Measurements from ENCODE around the gene CKS1B. TPM values are rescaled to one million over a fixed set of nuclear protein-coding genes. Genes with fewer than 3 reads are reported as not detected.

CKS1B gene
- total RNA-seq, 1 experiment from 2014 or later = 258 TPM

DNA sequence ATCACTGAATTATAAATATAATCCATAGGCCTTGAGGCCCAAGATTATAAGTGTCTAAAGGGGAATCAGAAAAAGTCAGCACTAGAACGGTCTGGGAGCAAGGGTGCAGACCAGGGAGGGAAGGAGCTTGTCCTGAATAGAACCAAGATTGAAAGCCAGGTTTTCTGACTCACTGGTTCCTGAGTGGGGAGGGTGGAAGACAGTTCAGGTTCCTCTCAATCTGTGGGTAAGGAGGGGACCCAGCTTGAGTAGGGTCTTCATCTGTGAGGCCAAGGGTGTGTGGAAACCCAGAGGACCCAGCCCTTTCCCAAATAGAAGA lies 19.7 kb downstream of the CKS1B start:
- ChIA-PET CTCF (interaction anchor here (0.8 to 10.3 kb wide), 15 partner anchors 12 to 173 kb away, joined by 3 to 176 read pairs (median 8); partner anchors contain the start of genes ADAM15, FLAD1, PBXIP1 and PMVK), POLR2A (interaction anchor here (0.7 to 13.0 kb wide), 7 partner anchors 11 to 86 kb away, joined by 3 to 176 read pairs (median 4); partner anchors contain the start of genes CKS1B, FLAD1, PYGO2 and SHC1)
- DNase-seq (ENCODE audit: low spot score) (no peak), ATAC-seq (no peak)
- H3K27me3 Mint-ChIP-seq (ENCODE audit: low read depth) = no peaks in the 10 kb centered on the region; the same call in 1 of the 2 replicates
- peaks cover 20% of the 10 kb centered on the region for H3K4me1 Mint-ChIP-seq
- no peaks in the 10 kb centered on the region for H3K9me3 Mint-ChIP-seq
- no peak overlapping the region for H3K27ac Mint-ChIP-seq
- H3K36me3 Mint-ChIP-seq = peaks cover 8% of the 10 kb centered on the region
- no peak overlapping the region for H3K4me3 Mint-ChIP-seq
- TF ChIP-seq, protein P1, sequence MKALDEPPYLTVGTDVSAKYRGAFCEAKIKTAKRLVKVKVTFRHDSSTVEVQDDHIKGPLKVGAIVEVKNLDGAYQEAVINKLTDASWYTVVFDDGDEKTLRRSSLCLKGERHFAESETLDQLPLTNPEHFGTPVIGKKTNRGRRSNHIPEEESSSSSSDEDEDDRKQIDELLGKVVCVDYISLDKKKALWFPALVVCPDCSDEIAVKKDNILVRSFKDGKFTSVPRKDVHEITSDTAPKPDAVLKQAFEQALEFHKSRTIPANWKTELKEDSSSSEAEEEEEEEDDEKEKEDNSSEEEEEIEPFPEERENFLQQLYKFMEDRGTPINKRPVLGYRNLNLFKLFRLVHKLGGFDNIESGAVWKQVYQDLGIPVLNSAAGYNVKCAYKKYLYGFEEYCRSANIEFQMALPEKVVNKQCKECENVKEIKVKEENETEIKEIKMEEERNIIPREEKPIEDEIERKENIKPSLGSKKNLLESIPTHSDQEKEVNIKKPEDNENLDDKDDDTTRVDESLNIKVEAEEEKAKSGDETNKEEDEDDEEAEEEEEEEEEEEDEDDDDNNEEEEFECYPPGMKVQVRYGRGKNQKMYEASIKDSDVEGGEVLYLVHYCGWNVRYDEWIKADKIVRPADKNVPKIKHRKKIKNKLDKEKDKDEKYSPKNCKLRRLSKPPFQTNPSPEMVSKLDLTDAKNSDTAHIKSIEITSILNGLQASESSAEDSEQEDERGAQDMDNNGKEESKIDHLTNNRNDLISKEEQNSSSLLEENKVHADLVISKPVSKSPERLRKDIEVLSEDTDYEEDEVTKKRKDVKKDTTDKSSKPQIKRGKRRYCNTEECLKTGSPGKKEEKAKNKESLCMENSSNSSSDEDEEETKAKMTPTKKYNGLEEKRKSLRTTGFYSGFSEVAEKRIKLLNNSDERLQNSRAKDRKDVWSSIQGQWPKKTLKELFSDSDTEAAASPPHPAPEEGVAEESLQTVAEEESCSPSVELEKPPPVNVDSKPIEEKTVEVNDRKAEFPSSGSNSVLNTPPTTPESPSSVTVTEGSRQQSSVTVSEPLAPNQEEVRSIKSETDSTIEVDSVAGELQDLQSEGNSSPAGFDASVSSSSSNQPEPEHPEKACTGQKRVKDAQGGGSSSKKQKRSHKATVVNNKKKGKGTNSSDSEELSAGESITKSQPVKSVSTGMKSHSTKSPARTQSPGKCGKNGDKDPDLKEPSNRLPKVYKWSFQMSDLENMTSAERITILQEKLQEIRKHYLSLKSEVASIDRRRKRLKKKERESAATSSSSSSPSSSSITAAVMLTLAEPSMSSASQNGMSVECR (CRISPR knock-in tag; IDR thresholded peaks at IDR 0.05; ENCODE audit: borderline replicate concordance) = no peak
- no peak for TF ChIP-seq RORB (CRISPR knock-in tag; IDR thresholded peaks at IDR 0.05)
- TF ChIP-seq, protein P2, sequence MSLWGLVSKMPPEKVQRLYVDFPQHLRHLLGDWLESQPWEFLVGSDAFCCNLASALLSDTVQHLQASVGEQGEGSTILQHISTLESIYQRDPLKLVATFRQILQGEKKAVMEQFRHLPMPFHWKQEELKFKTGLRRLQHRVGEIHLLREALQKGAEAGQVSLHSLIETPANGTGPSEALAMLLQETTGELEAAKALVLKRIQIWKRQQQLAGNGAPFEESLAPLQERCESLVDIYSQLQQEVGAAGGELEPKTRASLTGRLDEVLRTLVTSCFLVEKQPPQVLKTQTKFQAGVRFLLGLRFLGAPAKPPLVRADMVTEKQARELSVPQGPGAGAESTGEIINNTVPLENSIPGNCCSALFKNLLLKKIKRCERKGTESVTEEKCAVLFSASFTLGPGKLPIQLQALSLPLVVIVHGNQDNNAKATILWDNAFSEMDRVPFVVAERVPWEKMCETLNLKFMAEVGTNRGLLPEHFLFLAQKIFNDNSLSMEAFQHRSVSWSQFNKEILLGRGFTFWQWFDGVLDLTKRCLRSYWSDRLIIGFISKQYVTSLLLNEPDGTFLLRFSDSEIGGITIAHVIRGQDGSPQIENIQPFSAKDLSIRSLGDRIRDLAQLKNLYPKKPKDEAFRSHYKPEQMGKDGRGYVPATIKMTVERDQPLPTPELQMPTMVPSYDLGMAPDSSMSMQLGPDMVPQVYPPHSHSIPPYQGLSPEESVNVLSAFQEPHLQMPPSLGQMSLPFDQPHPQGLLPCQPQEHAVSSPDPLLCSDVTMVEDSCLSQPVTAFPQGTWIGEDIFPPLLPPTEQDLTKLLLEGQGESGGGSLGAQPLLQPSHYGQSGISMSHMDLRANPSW (CRISPR knock-in tag; conservative IDR thresholded peaks at IDR 0.05; ENCODE audit: low read depth) = no peak
- TF ChIP-seq ZNF416 (CRISPR knock-in tag; IDR thresholded peaks at IDR 0.05) = no peak
- TF ChIP-seq, protein P3, sequence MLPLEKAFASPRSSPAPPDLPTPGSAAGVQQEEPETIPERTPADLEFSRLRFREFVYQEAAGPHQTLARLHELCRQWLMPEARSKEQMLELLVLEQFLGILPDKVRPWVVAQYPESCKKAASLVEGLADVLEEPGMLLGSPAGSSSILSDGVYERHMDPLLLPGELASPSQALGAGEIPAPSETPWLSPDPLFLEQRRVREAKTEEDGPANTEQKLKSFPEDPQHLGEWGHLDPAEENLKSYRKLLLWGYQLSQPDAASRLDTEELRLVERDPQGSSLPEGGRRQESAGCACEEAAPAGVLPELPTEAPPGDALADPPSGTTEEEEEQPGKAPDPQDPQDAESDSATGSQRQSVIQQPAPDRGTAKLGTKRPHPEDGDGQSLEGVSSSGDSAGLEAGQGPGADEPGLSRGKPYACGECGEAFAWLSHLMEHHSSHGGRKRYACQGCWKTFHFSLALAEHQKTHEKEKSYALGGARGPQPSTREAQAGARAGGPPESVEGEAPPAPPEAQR (CRISPR knock-in tag; IDR thresholded peaks at IDR 0.05) = no peak
- no peak for TF ChIP-seq EMX1 (CRISPR knock-in tag; IDR thresholded peaks at IDR 0.05)
- TF ChIP-seq, protein P4, sequence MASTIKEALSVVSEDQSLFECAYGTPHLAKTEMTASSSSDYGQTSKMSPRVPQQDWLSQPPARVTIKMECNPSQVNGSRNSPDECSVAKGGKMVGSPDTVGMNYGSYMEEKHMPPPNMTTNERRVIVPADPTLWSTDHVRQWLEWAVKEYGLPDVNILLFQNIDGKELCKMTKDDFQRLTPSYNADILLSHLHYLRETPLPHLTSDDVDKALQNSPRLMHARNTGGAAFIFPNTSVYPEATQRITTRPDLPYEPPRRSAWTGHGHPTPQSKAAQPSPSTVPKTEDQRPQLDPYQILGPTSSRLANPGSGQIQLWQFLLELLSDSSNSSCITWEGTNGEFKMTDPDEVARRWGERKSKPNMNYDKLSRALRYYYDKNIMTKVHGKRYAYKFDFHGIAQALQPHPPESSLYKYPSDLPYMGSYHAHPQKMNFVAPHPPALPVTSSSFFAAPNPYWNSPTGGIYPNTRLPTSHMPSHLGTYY (CRISPR knock-in tag; IDR thresholded peaks at IDR 0.05) = no peak
- no peak for TF ChIP-seq GRHL2 (CRISPR knock-in tag; IDR thresholded peaks at IDR 0.05; ENCODE audit: insufficient replicate concordance, severe bottlenecking)
- TF ChIP-seq, protein P5, sequence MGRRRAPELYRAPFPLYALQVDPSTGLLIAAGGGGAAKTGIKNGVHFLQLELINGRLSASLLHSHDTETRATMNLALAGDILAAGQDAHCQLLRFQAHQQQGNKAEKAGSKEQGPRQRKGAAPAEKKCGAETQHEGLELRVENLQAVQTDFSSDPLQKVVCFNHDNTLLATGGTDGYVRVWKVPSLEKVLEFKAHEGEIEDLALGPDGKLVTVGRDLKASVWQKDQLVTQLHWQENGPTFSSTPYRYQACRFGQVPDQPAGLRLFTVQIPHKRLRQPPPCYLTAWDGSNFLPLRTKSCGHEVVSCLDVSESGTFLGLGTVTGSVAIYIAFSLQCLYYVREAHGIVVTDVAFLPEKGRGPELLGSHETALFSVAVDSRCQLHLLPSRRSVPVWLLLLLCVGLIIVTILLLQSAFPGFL (CRISPR knock-in tag; IDR thresholded peaks at IDR 0.05; ENCODE audit: borderline replicate concordance) = no peak
- TF ChIP-seq, protein P6, sequence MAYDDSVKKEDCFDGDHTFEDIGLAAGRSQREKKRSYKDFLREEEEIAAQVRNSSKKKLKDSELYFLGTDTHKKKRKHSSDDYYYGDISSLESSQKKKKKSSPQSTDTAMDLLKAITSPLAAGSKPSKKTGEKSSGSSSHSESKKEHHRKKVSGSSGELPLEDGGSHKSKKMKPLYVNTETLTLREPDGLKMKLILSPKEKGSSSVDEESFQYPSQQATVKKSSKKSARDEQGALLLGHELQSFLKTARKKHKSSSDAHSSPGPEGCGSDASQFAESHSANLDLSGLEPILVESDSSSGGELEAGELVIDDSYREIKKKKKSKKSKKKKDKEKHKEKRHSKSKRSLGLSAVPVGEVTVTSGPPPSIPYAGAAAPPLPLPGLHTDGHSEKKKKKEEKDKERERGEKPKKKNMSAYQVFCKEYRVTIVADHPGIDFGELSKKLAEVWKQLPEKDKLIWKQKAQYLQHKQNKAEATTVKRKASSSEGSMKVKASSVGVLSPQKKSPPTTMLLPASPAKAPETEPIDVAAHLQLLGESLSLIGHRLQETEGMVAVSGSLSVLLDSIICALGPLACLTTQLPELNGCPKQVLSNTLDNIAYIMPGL (CRISPR knock-in tag; IDR thresholded peaks at IDR 0.05) = no peak
- no peak for TF ChIP-seq GABPB1 (CRISPR knock-in tag; IDR thresholded peaks at IDR 0.05)
- TF ChIP-seq IRF2 (CRISPR knock-in tag; IDR thresholded peaks at IDR 0.05; ENCODE audit: borderline replicate concordance, low read depth) = no peak
- TF ChIP-seq TEAD4 (CRISPR knock-in tag; IDR thresholded peaks at IDR 0.05) = no peak
- no peak for TF ChIP-seq TCF7 (CRISPR knock-in tag; IDR thresholded peaks at IDR 0.05; ENCODE audit: low read depth)
- TF ChIP-seq, protein P7, sequence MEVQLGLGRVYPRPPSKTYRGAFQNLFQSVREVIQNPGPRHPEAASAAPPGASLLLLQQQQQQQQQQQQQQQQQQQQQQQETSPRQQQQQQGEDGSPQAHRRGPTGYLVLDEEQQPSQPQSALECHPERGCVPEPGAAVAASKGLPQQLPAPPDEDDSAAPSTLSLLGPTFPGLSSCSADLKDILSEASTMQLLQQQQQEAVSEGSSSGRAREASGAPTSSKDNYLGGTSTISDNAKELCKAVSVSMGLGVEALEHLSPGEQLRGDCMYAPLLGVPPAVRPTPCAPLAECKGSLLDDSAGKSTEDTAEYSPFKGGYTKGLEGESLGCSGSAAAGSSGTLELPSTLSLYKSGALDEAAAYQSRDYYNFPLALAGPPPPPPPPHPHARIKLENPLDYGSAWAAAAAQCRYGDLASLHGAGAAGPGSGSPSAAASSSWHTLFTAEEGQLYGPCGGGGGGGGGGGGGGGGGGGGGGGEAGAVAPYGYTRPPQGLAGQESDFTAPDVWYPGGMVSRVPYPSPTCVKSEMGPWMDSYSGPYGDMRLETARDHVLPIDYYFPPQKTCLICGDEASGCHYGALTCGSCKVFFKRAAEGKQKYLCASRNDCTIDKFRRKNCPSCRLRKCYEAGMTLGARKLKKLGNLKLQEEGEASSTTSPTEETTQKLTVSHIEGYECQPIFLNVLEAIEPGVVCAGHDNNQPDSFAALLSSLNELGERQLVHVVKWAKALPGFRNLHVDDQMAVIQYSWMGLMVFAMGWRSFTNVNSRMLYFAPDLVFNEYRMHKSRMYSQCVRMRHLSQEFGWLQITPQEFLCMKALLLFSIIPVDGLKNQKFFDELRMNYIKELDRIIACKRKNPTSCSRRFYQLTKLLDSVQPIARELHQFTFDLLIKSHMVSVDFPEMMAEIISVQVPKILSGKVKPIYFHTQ (CRISPR knock-in tag; IDR thresholded peaks at IDR 0.05) = no peak
- TF ChIP-seq, protein P8, sequence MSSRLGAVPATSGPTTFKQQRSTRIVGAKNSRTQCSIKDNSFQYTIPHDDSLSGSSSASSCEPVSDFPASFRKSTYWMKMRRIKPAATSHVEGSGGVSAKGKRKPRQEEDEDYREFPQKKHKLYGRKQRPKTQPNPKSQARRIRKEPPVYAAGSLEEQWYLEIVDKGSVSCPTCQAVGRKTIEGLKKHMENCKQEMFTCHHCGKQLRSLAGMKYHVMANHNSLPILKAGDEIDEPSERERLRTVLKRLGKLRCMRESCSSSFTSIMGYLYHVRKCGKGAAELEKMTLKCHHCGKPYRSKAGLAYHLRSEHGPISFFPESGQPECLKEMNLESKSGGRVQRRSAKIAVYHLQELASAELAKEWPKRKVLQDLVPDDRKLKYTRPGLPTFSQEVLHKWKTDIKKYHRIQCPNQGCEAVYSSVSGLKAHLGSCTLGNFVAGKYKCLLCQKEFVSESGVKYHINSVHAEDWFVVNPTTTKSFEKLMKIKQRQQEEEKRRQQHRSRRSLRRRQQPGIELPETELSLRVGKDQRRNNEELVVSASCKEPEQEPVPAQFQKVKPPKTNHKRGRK (CRISPR knock-in tag; IDR thresholded peaks at IDR 0.05; ENCODE audit: borderline replicate concordance) = no peak
- TF ChIP-seq, protein P9, sequence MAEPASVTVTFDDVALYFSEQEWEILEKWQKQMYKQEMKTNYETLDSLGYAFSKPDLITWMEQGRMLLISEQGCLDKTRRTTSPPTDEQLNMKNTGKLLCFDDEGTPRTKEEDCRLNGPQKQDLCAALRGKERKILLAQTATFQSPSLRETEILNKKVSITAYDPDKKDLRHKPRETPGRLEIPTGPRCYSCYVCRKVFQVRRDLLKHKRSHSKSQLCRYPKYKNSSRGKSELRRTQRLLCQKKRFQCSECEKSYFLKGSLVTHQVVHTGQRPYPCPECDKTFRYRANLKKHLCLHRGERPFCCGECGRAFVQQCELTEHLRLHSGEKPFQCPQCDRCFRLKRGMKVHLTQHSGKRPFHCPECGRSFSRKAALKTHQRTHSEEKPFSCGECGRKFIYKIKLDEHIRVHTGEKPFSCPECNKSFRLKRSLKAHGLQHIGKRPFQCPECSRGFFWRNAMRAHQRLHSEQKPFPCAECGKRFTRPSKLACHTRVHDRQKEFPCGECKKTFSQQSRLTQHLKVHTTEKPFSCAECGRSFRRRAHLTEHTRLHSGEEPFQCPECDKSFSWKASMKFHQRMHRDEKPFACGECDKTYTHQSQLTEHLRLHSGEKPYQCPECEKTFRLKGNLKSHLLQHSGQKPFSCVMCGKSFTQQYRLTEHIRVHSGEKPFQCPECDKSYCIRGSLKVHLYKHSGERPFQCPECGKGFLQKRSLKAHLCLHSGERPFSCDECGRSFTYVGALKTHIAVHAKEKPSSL (CRISPR knock-in tag; conservative IDR thresholded peaks at IDR 0.05) = no peak
